PC-9 (cell line): Measurements from ENCODE around the gene MAST2.

Experiments used
- EZH2 ChIP-seq: fragments of 200-600 bp; sonication (generic); IDR thresholded peaks from 2 replicates; pipeline ENCODE4 v1.8.0; 2017; ENCODE audit warnings: antibody characterized with exemption, low read depth
- TF ChIP-seq, protein P1 (sequence below): fragments of 200-600 bp; sonication (generic); conservative IDR thresholded peaks from 2 replicates; pipeline ENCODE4 v1.6.1; 2017; ENCODE audit warnings: mixed run types, antibody characterized with exemption, mild to moderate bottlenecking, moderate library complexity

DNA sequence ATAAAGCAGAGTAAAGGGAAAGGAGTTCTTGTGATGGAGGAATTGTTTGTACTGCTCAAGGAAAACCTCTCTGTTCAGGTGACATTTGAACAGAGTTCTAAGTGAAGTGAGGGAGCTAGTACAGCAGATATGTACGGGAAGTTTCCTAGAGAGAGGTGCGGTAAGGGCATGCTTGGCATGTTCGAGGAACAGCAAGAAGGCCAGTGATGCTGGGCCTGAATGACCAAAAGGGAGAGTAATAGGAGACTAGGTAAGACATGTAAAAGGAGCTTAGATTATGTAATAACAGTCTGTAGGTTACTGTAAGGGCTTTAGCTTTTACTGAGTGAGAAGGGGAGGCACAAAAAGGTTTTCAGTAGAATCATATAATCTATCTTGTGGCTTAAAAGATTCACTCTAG lies 265.1 kb downstream of the MAST2 start:
- TF ChIP-seq, protein P1, sequence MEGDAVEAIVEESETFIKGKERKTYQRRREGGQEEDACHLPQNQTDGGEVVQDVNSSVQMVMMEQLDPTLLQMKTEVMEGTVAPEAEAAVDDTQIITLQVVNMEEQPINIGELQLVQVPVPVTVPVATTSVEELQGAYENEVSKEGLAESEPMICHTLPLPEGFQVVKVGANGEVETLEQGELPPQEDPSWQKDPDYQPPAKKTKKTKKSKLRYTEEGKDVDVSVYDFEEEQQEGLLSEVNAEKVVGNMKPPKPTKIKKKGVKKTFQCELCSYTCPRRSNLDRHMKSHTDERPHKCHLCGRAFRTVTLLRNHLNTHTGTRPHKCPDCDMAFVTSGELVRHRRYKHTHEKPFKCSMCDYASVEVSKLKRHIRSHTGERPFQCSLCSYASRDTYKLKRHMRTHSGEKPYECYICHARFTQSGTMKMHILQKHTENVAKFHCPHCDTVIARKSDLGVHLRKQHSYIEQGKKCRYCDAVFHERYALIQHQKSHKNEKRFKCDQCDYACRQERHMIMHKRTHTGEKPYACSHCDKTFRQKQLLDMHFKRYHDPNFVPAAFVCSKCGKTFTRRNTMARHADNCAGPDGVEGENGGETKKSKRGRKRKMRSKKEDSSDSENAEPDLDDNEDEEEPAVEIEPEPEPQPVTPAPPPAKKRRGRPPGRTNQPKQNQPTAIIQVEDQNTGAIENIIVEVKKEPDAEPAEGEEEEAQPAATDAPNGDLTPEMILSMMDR, result no peak
- no peak for TF ChIP-seq EZH2
